Liver (tissue), 9 donors: ENCODE measurements around the gene DNAH1. TPM values are rescaled to one million over a fixed set of nuclear protein-coding genes. Genes with fewer than 3 reads are reported as not detected.

ENCODE experiments used
- DNase-seq: peaks from one replicate; pipeline ENCODE4 v3.0.0-alpha.2; 2017; ENCODE audit warnings: low spot score
- H3K27ac ChIP-seq, 2 donors: one replicate each; pipeline ENCODE4 v1.7.0; 2013; ENCODE audit warnings: inconsistent platforms in 2 of 2, low read length in 2 of 2, control low read depth in 1 of 2, low read depth in 1 of 2, mild to moderate bottlenecking in 1 of 2
- H3K27me3 ChIP-seq, 4 donors: one replicate each; pipeline versions ENCODE4 v1.6.1 to v1.7.0; 2013; ENCODE audit warnings: low read length in 3 of 4, inconsistent platforms in 1 of 4, mild to moderate bottlenecking in 1 of 4, moderate library complexity in 1 of 4; ENCODE audit not compliant: control insufficient read depth in 4 of 4, insufficient read depth in 4 of 4
- H3K36me3 ChIP-seq, 4 donors: one replicate each; pipeline versions ENCODE4 v1.6.1 to v1.7.0; 2013; ENCODE audit warnings: low read length in 3 of 4, mild to moderate bottlenecking in 3 of 4, low read depth in 1 of 4, moderate library complexity in 1 of 4; ENCODE audit not compliant: control insufficient read depth in 4 of 4, insufficient read depth in 3 of 4
- H3K4me1 ChIP-seq, 4 donors: one replicate each; pipeline versions ENCODE4 v1.6.1 to v1.7.0; 2013; ENCODE audit warnings: low read length in 3 of 4, mild to moderate bottlenecking in 3 of 4, moderate library complexity in 1 of 4; ENCODE audit not compliant: control insufficient read depth in 4 of 4, insufficient read depth in 4 of 4
- H3K4me3 ChIP-seq, 3 donors: one replicate each; pipeline versions ENCODE4 v1.6.1 to v1.7.0; 2013; ENCODE audit warnings: low read length in 3 of 3, control low read depth in 1 of 3, low read depth in 1 of 3, mild to moderate bottlenecking in 1 of 3
- H3K9ac ChIP-seq, 2 donors: one replicate each; pipeline ENCODE4 v1.7.0; 2013; ENCODE audit warnings: low read length in 2 of 2, mild to moderate bottlenecking in 2 of 2, moderate library complexity in 2 of 2, control low read depth in 1 of 2, low read depth in 1 of 2
- H3K9me3 ChIP-seq, 4 donors: one replicate each; pipeline versions ENCODE4 v1.6.1 to v1.7.0; 2013; ENCODE audit warnings: low read length in 3 of 4; ENCODE audit not compliant: control insufficient read depth in 4 of 4
- EGR1 ChIP-seq, 2 donors: IDR thresholded peaks; 2 replicates each; pipeline ENCODE4 v1.6.1; 2016 to 2018; ENCODE audit warnings: antibody characterized with exemption in 2 of 2, low read depth in 2 of 2
- FOXA1 ChIP-seq: IDR thresholded peaks from 2 replicates; pipeline ENCODE4 v1.6.1; 2016; ENCODE audit warnings: antibody characterized with exemption
- FOXA2 ChIP-seq: IDR thresholded peaks from 2 replicates; pipeline ENCODE4 v1.6.1; 2016; ENCODE audit warnings: antibody characterized with exemption
- GABPA ChIP-seq, 2 donors: IDR thresholded peaks in 1 of 2; conservative IDR thresholded peaks in 1 of 2; 2 replicates each; pipeline ENCODE4 v1.6.1; 2016; ENCODE audit warnings: antibody characterized with exemption in 2 of 2, mild to moderate bottlenecking in 1 of 2, moderate library complexity in 1 of 2
- HNF4A ChIP-seq, 2 donors: conservative IDR thresholded peaks; 2 replicates each; pipeline ENCODE4 v1.6.1; 2016; ENCODE audit warnings: antibody characterized with exemption in 2 of 2, mild to moderate bottlenecking in 2 of 2
- HNF4G ChIP-seq: IDR thresholded peaks from 2 replicates; pipeline ENCODE4 v1.6.1; 2016; ENCODE audit warnings: antibody characterized with exemption
- JUND ChIP-seq, 2 donors: IDR thresholded peaks; 2 replicates each; pipeline ENCODE4 v1.6.1; 2016; ENCODE audit warnings: antibody characterized with exemption in 2 of 2
- NR2F2 ChIP-seq: IDR thresholded peaks from 2 replicates; pipeline ENCODE4 v1.6.1; 2016; ENCODE audit warnings: antibody characterized with exemption
- RAD21 ChIP-seq, 2 donors: IDR thresholded peaks; 2 replicates each; pipeline ENCODE4 v1.6.1; 2016; ENCODE audit warnings: antibody characterized with exemption in 2 of 2, mild to moderate bottlenecking in 2 of 2
- RXRA ChIP-seq, 2 donors: IDR thresholded peaks; 2 replicates each; pipeline ENCODE4 v1.6.1; 2017 to 2018; ENCODE audit warnings: antibody characterized with exemption in 2 of 2, mild to moderate bottlenecking in 1 of 2
- SP1 ChIP-seq: IDR thresholded peaks from 2 replicates; pipeline ENCODE4 v1.6.1; 2018; ENCODE audit warnings: antibody characterized with exemption, mild to moderate bottlenecking
- TAF1 ChIP-seq: conservative IDR thresholded peaks from 2 replicates; pipeline ENCODE4 v1.6.1; 2016; ENCODE audit warnings: antibody characterized with exemption, mild to moderate bottlenecking
- YY1 ChIP-seq: IDR thresholded peaks from 2 replicates; pipeline ENCODE4 v1.6.1; 2016; ENCODE audit warnings: antibody characterized with exemption, mild to moderate bottlenecking
- WGBS: extraction: QIAGEN DNeasy Blood & Tissue Kit; methylation state at CpG from one replicate; pipeline ENCODE4 v1.1.7; 2013; 5-methylcytosine and 5-hydroxymethylcytosine counted together
- polyA plus RNA-seq, 2 donors: library from polyadenylated mRNA; stranded (reverse) in 1 of 2; unstranded in 1 of 2; fragments of 200-250 nt in 1 of 2; fragments of >200 nt in 1 of 2; fragmentation: Nextera tagmentation in 1 of 2; extraction: Ambion mirVana in 1 of 2; gene quantifications; one replicate each; pipeline versions ENCODE4 v1.2.1 to v1.2.3, GENCODE V29; 2013 to 2015
- total RNA-seq, 2 donors: library from RNA; depleted of rRNA; stranded (reverse); fragments of >200 nt; gene quantifications; one replicate each; pipeline ENCODE4 v1.2.3, GENCODE V29; 2014
- TF ChIP-seq, protein P1 (sequence below): IDR thresholded peaks from 2 replicates; pipeline ENCODE4 v1.6.1; 2016; ENCODE audit warnings: antibody characterized with exemption
- TF ChIP-seq, protein P2 (sequence below): IDR thresholded peaks from 2 replicates; pipeline ENCODE4 v1.6.1; 2016; ENCODE audit warnings: antibody characterized with exemption, mild to moderate bottlenecking
- TF ChIP-seq, protein P3 (sequence below): fragments of 150-350 bp; IDR thresholded peaks from 2 replicates; pipeline ENCODE4 v1.5.1; 2017; ENCODE audit warnings: improper control_type of control experiment, low read depth, low read length; ENCODE audit not compliant: missing input control
- TF ChIP-seq, protein P4 (sequence below): IDR thresholded peaks from 2 replicates; pipeline ENCODE4 v1.6.1; 2016; ENCODE audit warnings: antibody characterized with exemption
- TF ChIP-seq, protein P5 (sequence below): IDR thresholded peaks from 2 replicates; pipeline ENCODE4 v1.6.1; 2016; ENCODE audit warnings: antibody characterized with exemption
- donor health status: healthy.
- donor health status: healthy.
- donor health status: healthy.
- donor health status: healthy.
- donor health status: healthy.

Gene DNAH1
- total and polyA plus RNA-seq, 4 donors = 1.5 to 6.0 (median 2.5) TPM

DNA sequence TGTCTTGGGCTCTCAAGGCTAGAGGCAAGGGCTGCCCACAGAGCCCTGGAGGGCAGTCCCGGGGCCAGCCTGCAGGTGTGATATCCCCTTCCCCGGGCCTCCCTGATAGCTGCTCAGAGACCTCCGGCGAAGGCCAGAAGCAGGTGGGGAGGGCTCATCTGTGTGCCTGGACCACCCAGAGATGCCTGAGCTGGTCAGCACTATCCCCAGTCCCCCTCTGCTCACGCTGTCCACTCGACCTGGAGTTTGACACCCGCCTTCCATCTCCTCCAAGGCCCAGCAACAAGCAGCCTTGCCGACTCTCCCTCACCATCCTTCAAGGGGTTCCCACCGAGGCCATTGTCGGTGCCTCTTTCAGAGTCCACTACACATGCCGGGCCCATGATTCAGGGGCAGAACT is 39.4 kb downstream of the DNAH1 start (continued):
- TF ChIP-seq EGR1 (IDR thresholded peaks at IDR 0.05; ENCODE audit: low read depth in 2 of 2) (no peak), FOXA1 (no peak), HNF4A (conservative IDR thresholded peaks at IDR 0.05) (no peak)
- TF ChIP-seq, protein P1, sequence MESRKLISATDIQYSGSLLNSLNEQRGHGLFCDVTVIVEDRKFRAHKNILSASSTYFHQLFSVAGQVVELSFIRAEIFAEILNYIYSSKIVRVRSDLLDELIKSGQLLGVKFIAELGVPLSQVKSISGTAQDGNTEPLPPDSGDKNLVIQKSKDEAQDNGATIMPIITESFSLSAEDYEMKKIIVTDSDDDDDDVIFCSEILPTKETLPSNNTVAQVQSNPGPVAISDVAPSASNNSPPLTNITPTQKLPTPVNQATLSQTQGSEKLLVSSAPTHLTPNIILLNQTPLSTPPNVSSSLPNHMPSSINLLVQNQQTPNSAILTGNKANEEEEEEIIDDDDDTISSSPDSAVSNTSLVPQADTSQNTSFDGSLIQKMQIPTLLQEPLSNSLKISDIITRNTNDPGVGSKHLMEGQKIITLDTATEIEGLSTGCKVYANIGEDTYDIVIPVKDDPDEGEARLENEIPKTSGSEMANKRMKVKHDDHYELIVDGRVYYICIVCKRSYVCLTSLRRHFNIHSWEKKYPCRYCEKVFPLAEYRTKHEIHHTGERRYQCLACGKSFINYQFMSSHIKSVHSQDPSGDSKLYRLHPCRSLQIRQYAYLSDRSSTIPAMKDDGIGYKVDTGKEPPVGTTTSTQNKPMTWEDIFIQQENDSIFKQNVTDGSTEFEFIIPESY = no peak

DNA sequence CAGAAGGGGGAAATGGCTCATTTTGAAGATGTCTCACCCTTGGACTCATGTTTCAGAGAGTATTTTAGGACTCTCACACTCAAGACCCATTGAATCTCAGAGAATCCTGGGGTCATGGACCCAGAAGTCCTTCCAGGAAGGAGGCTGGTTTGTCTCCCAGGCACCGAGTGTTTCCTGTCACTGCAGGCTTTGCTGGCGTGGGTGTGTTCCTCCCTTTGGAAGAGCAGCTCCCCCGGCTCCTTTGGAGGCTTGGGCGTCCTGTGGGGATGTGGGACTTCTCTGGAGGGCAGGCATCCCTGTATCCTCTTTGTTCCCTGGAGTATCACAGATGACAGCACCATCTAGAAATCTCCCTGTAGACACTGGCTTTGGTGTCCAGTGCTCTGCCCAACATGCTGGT is 40.0 kb downstream of the DNAH1 start:
- Histone ChIP-seq H3K4me1 (no peaks in the 10 kb centered on the region), H3K36me3 (peaks cover 10 to 88% (median 38%) of the 10 kb centered on the region in 4 donors), H3K27ac (no peak overlapping the region), H3K9me3 (no peaks in the 10 kb centered on the region), H3K27me3 (no peaks in the 10 kb centered on the region), H3K9ac (no peak overlapping the region), H3K4me3 (no peak overlapping the region)
- WGBS = 81% methylated on average over 4 of the region's 4 CpGs
- TF ChIP-seq HNF4A (conservative IDR thresholded peaks at IDR 0.05) = no peak
- no peak for TF ChIP-seq TAF1
- no peak for TF ChIP-seq FOXA1
- TF ChIP-seq FOXA2 = no peak
- TF ChIP-seq RXRA (IDR thresholded peaks at IDR 0.05) = peak in 1 of 2 donors; percentile 21
- peak; percentile 48 for TF ChIP-seq NR2F2
- DNase-seq = no peak

DNA sequence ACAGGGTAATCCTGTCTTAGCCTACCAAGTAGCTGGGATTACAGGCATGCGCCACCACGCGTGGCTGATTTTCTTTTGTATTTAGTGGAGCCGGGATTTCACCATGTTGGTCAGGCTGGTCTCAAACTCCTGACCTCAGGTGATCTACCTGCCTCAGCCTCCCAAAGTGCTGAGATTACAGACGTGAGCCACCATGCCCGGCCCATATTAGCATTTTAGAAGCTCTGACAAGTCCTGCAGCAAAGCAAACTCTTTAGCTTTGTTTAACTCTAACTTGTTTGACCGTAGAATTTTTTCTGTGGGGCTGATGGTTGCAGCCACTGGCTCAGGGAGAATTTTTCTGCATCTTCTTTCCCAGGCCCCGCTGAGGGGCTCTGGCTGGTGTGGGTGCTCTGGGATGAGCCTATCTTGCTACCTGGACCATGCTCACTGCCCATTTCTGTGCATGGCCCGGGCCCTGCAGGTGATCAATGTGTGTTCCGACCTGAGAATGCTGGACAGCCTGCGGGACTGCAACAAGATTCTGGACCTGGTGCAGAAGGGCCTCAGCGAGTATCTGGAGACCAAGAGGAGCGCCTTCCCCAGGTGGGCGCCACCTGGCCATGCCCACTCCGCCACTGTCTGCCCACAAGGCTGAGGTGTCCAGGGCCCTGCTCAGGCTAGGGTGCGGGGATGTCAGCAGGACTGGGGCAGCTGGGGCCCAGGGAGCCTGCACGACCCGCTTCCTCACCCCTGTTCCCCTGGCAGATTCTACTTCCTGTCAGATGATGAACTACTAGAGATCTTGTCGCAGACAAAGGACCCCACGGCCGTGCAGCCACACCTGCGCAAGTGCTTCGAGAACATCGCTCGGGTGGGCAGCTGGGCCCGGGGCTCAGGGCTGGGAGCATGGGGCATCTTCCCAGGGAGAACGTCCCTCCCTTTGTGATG is 41.3 kb downstream of the DNAH1 start:
- DNase-seq = no peak
- no peak overlapping the region for H3K27ac ChIP-seq
- TF ChIP-seq HNF4G (no peak), EGR1 (IDR thresholded peaks at IDR 0.05; ENCODE audit: low read depth in 2 of 2) (no peak), SP1 (no peak), TAF1 (no peak), FOXA1 (no peak), FOXA2 (no peak), NR2F2 (no peak), YY1 (no peak), HNF4A (conservative IDR thresholded peaks at IDR 0.05) (no peak), RAD21 (IDR thresholded peaks at IDR 0.05) (no peak), GABPA (IDR thresholded peaks at IDR 0.05 in 1 of 2, conservative IDR thresholded peaks at IDR 0.05 in 1 of 2) (no peak), RXRA (IDR thresholded peaks at IDR 0.05) (no peak), JUND (IDR thresholded peaks at IDR 0.05) (no peak)
- TF ChIP-seq, protein P1 = no peak
- TF ChIP-seq, protein P2, sequence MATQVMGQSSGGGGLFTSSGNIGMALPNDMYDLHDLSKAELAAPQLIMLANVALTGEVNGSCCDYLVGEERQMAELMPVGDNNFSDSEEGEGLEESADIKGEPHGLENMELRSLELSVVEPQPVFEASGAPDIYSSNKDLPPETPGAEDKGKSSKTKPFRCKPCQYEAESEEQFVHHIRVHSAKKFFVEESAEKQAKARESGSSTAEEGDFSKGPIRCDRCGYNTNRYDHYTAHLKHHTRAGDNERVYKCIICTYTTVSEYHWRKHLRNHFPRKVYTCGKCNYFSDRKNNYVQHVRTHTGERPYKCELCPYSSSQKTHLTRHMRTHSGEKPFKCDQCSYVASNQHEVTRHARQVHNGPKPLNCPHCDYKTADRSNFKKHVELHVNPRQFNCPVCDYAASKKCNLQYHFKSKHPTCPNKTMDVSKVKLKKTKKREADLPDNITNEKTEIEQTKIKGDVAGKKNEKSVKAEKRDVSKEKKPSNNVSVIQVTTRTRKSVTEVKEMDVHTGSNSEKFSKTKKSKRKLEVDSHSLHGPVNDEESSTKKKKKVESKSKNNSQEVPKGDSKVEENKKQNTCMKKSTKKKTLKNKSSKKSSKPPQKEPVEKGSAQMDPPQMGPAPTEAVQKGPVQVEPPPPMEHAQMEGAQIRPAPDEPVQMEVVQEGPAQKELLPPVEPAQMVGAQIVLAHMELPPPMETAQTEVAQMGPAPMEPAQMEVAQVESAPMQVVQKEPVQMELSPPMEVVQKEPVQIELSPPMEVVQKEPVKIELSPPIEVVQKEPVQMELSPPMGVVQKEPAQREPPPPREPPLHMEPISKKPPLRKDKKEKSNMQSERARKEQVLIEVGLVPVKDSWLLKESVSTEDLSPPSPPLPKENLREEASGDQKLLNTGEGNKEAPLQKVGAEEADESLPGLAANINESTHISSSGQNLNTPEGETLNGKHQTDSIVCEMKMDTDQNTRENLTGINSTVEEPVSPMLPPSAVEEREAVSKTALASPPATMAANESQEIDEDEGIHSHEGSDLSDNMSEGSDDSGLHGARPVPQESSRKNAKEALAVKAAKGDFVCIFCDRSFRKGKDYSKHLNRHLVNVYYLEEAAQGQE = no peak
- TF ChIP-seq, protein P3, sequence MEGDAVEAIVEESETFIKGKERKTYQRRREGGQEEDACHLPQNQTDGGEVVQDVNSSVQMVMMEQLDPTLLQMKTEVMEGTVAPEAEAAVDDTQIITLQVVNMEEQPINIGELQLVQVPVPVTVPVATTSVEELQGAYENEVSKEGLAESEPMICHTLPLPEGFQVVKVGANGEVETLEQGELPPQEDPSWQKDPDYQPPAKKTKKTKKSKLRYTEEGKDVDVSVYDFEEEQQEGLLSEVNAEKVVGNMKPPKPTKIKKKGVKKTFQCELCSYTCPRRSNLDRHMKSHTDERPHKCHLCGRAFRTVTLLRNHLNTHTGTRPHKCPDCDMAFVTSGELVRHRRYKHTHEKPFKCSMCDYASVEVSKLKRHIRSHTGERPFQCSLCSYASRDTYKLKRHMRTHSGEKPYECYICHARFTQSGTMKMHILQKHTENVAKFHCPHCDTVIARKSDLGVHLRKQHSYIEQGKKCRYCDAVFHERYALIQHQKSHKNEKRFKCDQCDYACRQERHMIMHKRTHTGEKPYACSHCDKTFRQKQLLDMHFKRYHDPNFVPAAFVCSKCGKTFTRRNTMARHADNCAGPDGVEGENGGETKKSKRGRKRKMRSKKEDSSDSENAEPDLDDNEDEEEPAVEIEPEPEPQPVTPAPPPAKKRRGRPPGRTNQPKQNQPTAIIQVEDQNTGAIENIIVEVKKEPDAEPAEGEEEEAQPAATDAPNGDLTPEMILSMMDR = no peak
- TF ChIP-seq, protein P4, sequence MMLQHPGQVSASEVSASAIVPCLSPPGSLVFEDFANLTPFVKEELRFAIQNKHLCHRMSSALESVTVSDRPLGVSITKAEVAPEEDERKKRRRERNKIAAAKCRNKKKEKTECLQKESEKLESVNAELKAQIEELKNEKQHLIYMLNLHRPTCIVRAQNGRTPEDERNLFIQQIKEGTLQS = no peak
- TF ChIP-seq, protein P5, sequence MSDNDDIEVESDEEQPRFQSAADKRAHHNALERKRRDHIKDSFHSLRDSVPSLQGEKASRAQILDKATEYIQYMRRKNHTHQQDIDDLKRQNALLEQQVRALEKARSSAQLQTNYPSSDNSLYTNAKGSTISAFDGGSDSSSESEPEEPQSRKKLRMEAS = no peak
- H3K9ac ChIP-seq = no peak overlapping the region
- H3K9me3 ChIP-seq = no peaks in the 10 kb centered on the region
- H3K36me3 ChIP-seq = peaks cover 3 to 88% (median 38%) of the 10 kb centered on the region in 4 donors
- no peaks in the 10 kb centered on the region for H3K27me3 ChIP-seq
- no peaks in the 10 kb centered on the region for H3K4me1 ChIP-seq
- 96% methylated on average over 27 of the region's 27 CpGs for WGBS
- H3K4me3 ChIP-seq = no peak overlapping the region
